Liver (tissue), 9 donors: Measurements from ENCODE around the gene TMC2. TPM values are rescaled to one million over a fixed set of nuclear protein-coding genes. Genes with fewer than 3 reads are reported as not detected.

ENCODE experiments used
- DNase-seq: peaks from one replicate; pipeline ENCODE4 v3.0.0-alpha.2; 2017; ENCODE audit warnings: low spot score
- H3K27ac ChIP-seq, 2 donors: one replicate each; pipeline ENCODE4 v1.7.0; 2013; ENCODE audit warnings: inconsistent platforms in 2 of 2, low read length in 2 of 2, control low read depth in 1 of 2, low read depth in 1 of 2, mild to moderate bottlenecking in 1 of 2
- H3K27me3 ChIP-seq, 4 donors: one replicate each; pipeline versions ENCODE4 v1.6.1 to v1.7.0; 2013; ENCODE audit warnings: low read length in 3 of 4, inconsistent platforms in 1 of 4, mild to moderate bottlenecking in 1 of 4, moderate library complexity in 1 of 4; ENCODE audit not compliant: control insufficient read depth in 4 of 4, insufficient read depth in 4 of 4
- H3K36me3 ChIP-seq, 4 donors: one replicate each; pipeline versions ENCODE4 v1.6.1 to v1.7.0; 2013; ENCODE audit warnings: low read length in 3 of 4, mild to moderate bottlenecking in 3 of 4, low read depth in 1 of 4, moderate library complexity in 1 of 4; ENCODE audit not compliant: control insufficient read depth in 4 of 4, insufficient read depth in 3 of 4
- H3K4me1 ChIP-seq, 4 donors: one replicate each; pipeline versions ENCODE4 v1.6.1 to v1.7.0; 2013; ENCODE audit warnings: low read length in 3 of 4, mild to moderate bottlenecking in 3 of 4, moderate library complexity in 1 of 4; ENCODE audit not compliant: control insufficient read depth in 4 of 4, insufficient read depth in 4 of 4
- H3K4me3 ChIP-seq, 3 donors: one replicate each; pipeline versions ENCODE4 v1.6.1 to v1.7.0; 2013; ENCODE audit warnings: low read length in 3 of 3, control low read depth in 1 of 3, low read depth in 1 of 3, mild to moderate bottlenecking in 1 of 3
- H3K9ac ChIP-seq, 2 donors: one replicate each; pipeline ENCODE4 v1.7.0; 2013; ENCODE audit warnings: low read length in 2 of 2, mild to moderate bottlenecking in 2 of 2, moderate library complexity in 2 of 2, control low read depth in 1 of 2, low read depth in 1 of 2
- H3K9me3 ChIP-seq, 4 donors: one replicate each; pipeline versions ENCODE4 v1.6.1 to v1.7.0; 2013; ENCODE audit warnings: low read length in 3 of 4; ENCODE audit not compliant: control insufficient read depth in 4 of 4
- EGR1 ChIP-seq, 2 donors: IDR thresholded peaks; 2 replicates each; pipeline ENCODE4 v1.6.1; 2016 to 2018; ENCODE audit warnings: antibody characterized with exemption in 2 of 2, low read depth in 2 of 2
- FOXA1 ChIP-seq: IDR thresholded peaks from 2 replicates; pipeline ENCODE4 v1.6.1; 2016; ENCODE audit warnings: antibody characterized with exemption
- FOXA2 ChIP-seq: IDR thresholded peaks from 2 replicates; pipeline ENCODE4 v1.6.1; 2016; ENCODE audit warnings: antibody characterized with exemption
- GABPA ChIP-seq, 2 donors: IDR thresholded peaks in 1 of 2; conservative IDR thresholded peaks in 1 of 2; 2 replicates each; pipeline ENCODE4 v1.6.1; 2016; ENCODE audit warnings: antibody characterized with exemption in 2 of 2, mild to moderate bottlenecking in 1 of 2, moderate library complexity in 1 of 2
- HNF4A ChIP-seq, 2 donors: conservative IDR thresholded peaks; 2 replicates each; pipeline ENCODE4 v1.6.1; 2016; ENCODE audit warnings: antibody characterized with exemption in 2 of 2, mild to moderate bottlenecking in 2 of 2
- HNF4G ChIP-seq: IDR thresholded peaks from 2 replicates; pipeline ENCODE4 v1.6.1; 2016; ENCODE audit warnings: antibody characterized with exemption
- JUND ChIP-seq, 2 donors: IDR thresholded peaks; 2 replicates each; pipeline ENCODE4 v1.6.1; 2016; ENCODE audit warnings: antibody characterized with exemption in 2 of 2
- NR2F2 ChIP-seq: IDR thresholded peaks from 2 replicates; pipeline ENCODE4 v1.6.1; 2016; ENCODE audit warnings: antibody characterized with exemption
- RAD21 ChIP-seq, 2 donors: IDR thresholded peaks; 2 replicates each; pipeline ENCODE4 v1.6.1; 2016; ENCODE audit warnings: antibody characterized with exemption in 2 of 2, mild to moderate bottlenecking in 2 of 2
- RXRA ChIP-seq, 2 donors: IDR thresholded peaks; 2 replicates each; pipeline ENCODE4 v1.6.1; 2017 to 2018; ENCODE audit warnings: antibody characterized with exemption in 2 of 2, mild to moderate bottlenecking in 1 of 2
- SP1 ChIP-seq: IDR thresholded peaks from 2 replicates; pipeline ENCODE4 v1.6.1; 2018; ENCODE audit warnings: antibody characterized with exemption, mild to moderate bottlenecking
- TAF1 ChIP-seq: conservative IDR thresholded peaks from 2 replicates; pipeline ENCODE4 v1.6.1; 2016; ENCODE audit warnings: antibody characterized with exemption, mild to moderate bottlenecking
- YY1 ChIP-seq: IDR thresholded peaks from 2 replicates; pipeline ENCODE4 v1.6.1; 2016; ENCODE audit warnings: antibody characterized with exemption, mild to moderate bottlenecking
- WGBS: extraction: QIAGEN DNeasy Blood & Tissue Kit; methylation state at CpG from one replicate; pipeline ENCODE4 v1.1.7; 2013; 5-methylcytosine and 5-hydroxymethylcytosine counted together
- polyA plus RNA-seq, 2 donors: library from polyadenylated mRNA; stranded (reverse) in 1 of 2; unstranded in 1 of 2; fragments of 200-250 nt in 1 of 2; fragments of >200 nt in 1 of 2; fragmentation: Nextera tagmentation in 1 of 2; extraction: Ambion mirVana in 1 of 2; gene quantifications; one replicate each; pipeline versions ENCODE4 v1.2.1 to v1.2.3, GENCODE V29; 2013 to 2015
- total RNA-seq, 2 donors: library from RNA; depleted of rRNA; stranded (reverse); fragments of >200 nt; gene quantifications; one replicate each; pipeline ENCODE4 v1.2.3, GENCODE V29; 2014
- TF ChIP-seq, protein P1 (sequence below): IDR thresholded peaks from 2 replicates; pipeline ENCODE4 v1.6.1; 2016; ENCODE audit warnings: antibody characterized with exemption
- TF ChIP-seq, protein P2 (sequence below): IDR thresholded peaks from 2 replicates; pipeline ENCODE4 v1.6.1; 2016; ENCODE audit warnings: antibody characterized with exemption
- TF ChIP-seq, protein P3 (sequence below): IDR thresholded peaks from 2 replicates; pipeline ENCODE4 v1.6.1; 2016; ENCODE audit warnings: antibody characterized with exemption, mild to moderate bottlenecking
- TF ChIP-seq, protein P4 (sequence below): fragments of 150-350 bp; IDR thresholded peaks from 2 replicates; pipeline ENCODE4 v1.5.1; 2017; ENCODE audit warnings: improper control_type of control experiment, low read depth, low read length; ENCODE audit not compliant: missing input control
- TF ChIP-seq, protein P5 (sequence below): IDR thresholded peaks from 2 replicates; pipeline ENCODE4 v1.6.1; 2016; ENCODE audit warnings: antibody characterized with exemption
- donor health status: healthy.
- donor health status: healthy.
- donor health status: healthy.
- donor health status: healthy.
- donor health status: healthy.

TMC2 gene
- total and polyA plus RNA-seq, 4 donors: not detected

DNA sequence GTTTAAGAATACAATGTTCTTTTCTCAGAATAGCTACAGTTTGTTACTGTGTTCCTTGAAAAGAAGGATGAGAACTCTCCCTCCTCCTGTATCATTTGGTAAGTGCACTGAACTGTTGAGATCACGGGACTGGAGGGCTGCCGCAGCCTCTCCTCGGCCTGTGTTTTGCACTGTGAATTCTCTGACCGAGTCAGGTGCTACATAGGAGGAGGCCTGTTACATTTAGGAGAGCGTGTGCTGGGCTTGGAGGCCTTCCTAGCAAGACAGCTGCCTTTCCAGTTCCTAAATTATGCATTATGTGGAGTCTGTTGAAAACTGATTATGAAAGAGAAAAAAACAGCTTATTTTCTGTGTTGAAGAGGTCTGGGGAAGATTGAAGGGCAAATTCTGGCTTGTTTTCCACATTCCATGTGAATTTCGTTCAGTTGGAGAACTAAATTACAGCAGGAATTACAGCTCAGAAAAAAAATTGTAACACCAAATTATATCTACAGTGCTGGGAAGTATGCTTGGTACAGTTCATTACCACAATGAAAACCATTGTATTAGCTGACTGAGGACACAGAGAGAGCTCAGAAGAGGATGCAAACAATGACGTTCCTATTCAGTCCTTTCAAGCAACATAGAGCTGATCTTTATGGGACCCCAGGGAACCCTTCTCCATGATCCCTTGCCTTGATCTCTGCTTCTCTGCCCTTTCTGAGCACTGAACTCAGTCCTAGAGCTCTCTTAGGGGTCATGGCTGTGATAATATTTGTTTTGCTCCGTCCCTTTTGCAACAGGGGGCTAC lies 2.8 kb downstream of the TMC2 start:
- WGBS: 63% methylated on average over 8 of the region's 8 CpGs
- no peak overlapping the region for H3K4me3 ChIP-seq
- H3K9me3 ChIP-seq: no peaks in the 10 kb centered on the region
- H3K27me3 ChIP-seq: peaks cover 0 to 8% (median 0%) of the 10 kb centered on the region in 4 donors
- no peak overlapping the region for H3K27ac ChIP-seq
- no peak overlapping the region for H3K9ac ChIP-seq
- no peaks in the 10 kb centered on the region for H3K36me3 ChIP-seq
- no peak for TF ChIP-seq HNF4G
- TF ChIP-seq, protein P1, sequence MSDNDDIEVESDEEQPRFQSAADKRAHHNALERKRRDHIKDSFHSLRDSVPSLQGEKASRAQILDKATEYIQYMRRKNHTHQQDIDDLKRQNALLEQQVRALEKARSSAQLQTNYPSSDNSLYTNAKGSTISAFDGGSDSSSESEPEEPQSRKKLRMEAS: no peak
- TF ChIP-seq GABPA (IDR thresholded peaks at IDR 0.05 in 1 of 2, conservative IDR thresholded peaks at IDR 0.05 in 1 of 2): no peak
- TF ChIP-seq, protein P2, sequence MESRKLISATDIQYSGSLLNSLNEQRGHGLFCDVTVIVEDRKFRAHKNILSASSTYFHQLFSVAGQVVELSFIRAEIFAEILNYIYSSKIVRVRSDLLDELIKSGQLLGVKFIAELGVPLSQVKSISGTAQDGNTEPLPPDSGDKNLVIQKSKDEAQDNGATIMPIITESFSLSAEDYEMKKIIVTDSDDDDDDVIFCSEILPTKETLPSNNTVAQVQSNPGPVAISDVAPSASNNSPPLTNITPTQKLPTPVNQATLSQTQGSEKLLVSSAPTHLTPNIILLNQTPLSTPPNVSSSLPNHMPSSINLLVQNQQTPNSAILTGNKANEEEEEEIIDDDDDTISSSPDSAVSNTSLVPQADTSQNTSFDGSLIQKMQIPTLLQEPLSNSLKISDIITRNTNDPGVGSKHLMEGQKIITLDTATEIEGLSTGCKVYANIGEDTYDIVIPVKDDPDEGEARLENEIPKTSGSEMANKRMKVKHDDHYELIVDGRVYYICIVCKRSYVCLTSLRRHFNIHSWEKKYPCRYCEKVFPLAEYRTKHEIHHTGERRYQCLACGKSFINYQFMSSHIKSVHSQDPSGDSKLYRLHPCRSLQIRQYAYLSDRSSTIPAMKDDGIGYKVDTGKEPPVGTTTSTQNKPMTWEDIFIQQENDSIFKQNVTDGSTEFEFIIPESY: no peak
- no peak for TF ChIP-seq FOXA2
- no peak for TF ChIP-seq EGR1 (IDR thresholded peaks at IDR 0.05; ENCODE audit: low read depth in 2 of 2)
- TF ChIP-seq NR2F2: no peak
- TF ChIP-seq TAF1: no peak
- TF ChIP-seq, protein P3, sequence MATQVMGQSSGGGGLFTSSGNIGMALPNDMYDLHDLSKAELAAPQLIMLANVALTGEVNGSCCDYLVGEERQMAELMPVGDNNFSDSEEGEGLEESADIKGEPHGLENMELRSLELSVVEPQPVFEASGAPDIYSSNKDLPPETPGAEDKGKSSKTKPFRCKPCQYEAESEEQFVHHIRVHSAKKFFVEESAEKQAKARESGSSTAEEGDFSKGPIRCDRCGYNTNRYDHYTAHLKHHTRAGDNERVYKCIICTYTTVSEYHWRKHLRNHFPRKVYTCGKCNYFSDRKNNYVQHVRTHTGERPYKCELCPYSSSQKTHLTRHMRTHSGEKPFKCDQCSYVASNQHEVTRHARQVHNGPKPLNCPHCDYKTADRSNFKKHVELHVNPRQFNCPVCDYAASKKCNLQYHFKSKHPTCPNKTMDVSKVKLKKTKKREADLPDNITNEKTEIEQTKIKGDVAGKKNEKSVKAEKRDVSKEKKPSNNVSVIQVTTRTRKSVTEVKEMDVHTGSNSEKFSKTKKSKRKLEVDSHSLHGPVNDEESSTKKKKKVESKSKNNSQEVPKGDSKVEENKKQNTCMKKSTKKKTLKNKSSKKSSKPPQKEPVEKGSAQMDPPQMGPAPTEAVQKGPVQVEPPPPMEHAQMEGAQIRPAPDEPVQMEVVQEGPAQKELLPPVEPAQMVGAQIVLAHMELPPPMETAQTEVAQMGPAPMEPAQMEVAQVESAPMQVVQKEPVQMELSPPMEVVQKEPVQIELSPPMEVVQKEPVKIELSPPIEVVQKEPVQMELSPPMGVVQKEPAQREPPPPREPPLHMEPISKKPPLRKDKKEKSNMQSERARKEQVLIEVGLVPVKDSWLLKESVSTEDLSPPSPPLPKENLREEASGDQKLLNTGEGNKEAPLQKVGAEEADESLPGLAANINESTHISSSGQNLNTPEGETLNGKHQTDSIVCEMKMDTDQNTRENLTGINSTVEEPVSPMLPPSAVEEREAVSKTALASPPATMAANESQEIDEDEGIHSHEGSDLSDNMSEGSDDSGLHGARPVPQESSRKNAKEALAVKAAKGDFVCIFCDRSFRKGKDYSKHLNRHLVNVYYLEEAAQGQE: no peak
- no peak for TF ChIP-seq YY1
- TF ChIP-seq JUND (IDR thresholded peaks at IDR 0.05): no peak
- TF ChIP-seq, protein P4, sequence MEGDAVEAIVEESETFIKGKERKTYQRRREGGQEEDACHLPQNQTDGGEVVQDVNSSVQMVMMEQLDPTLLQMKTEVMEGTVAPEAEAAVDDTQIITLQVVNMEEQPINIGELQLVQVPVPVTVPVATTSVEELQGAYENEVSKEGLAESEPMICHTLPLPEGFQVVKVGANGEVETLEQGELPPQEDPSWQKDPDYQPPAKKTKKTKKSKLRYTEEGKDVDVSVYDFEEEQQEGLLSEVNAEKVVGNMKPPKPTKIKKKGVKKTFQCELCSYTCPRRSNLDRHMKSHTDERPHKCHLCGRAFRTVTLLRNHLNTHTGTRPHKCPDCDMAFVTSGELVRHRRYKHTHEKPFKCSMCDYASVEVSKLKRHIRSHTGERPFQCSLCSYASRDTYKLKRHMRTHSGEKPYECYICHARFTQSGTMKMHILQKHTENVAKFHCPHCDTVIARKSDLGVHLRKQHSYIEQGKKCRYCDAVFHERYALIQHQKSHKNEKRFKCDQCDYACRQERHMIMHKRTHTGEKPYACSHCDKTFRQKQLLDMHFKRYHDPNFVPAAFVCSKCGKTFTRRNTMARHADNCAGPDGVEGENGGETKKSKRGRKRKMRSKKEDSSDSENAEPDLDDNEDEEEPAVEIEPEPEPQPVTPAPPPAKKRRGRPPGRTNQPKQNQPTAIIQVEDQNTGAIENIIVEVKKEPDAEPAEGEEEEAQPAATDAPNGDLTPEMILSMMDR: no peak
- TF ChIP-seq HNF4A (conservative IDR thresholded peaks at IDR 0.05): no peak
- TF ChIP-seq FOXA1: no peak
- no peak for TF ChIP-seq SP1
- TF ChIP-seq RAD21 (IDR thresholded peaks at IDR 0.05): no peak
- TF ChIP-seq RXRA (IDR thresholded peaks at IDR 0.05): no peak
- TF ChIP-seq, protein P5, sequence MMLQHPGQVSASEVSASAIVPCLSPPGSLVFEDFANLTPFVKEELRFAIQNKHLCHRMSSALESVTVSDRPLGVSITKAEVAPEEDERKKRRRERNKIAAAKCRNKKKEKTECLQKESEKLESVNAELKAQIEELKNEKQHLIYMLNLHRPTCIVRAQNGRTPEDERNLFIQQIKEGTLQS: no peak
- H3K4me1 ChIP-seq: no peaks in the 10 kb centered on the region
- DNase-seq: no peak
